HG02678 (cell line): ENCODE results near the gene EBF4.

Experiments used
- ATAC-seq: cut with Tn5 transposase; IDR thresholded peaks from one replicate; pipeline ENCODE4 v1.9.1; 2021; ENCODE audit warnings: mild to moderate bottlenecking, moderate library complexity; ENCODE audit not compliant: unreplicated experiment

EBF4 gene

GRCh38 chr20:2692036-2692885 lies at the start of gene EBF4:
EBF4 (plus strand) TSS chr20:2692780; CDS start chr20:2693646, 866 bp downstream.
- ATAC-seq = no peak

GRCh38 chr20:2643708-2644107 lies 48.9 kb upstream of the EBF4 start:
- ATAC-seq = no peak

GRCh38 chr20:2651772-2652723 lies 40.5 kb upstream of the EBF4 start, which contains the start of gene NOP56:
NOP56 (plus strand) TSS chr20:2652632; CDS start chr20:2652661, 29 bp downstream.
- peak; percentile 85 for ATAC-seq

GRCh38 chr20:2652724-2653555 lies 39.6 kb upstream of the EBF4 start:
- ATAC-seq = peak; percentile 44

- ATAC-seq = no peak
Observed at GRCh38 chr20:2653556-2654383, 38.8 kb upstream of the EBF4 start.

GRCh38 chr20:2654384-2654822 lies 38.2 kb upstream of the EBF4 start:
- no peak for ATAC-seq

GRCh38 chr20:2654831-2655230 lies 37.7 kb upstream of the EBF4 start:
- ATAC-seq = no peak

GRCh38 chr20:2655331-2656116 lies 37.1 kb upstream of the EBF4 start:
- no peak for ATAC-seq

GRCh38 chr20:2656471-2657117 lies 36.0 kb upstream of the EBF4 start:
- ATAC-seq = no peak

GRCh38 chr20:2657241-2657640 lies 35.3 kb upstream of the EBF4 start:
- no peak for ATAC-seq

GRCh38 chr20:2657674-2658073 lies 34.9 kb upstream of the EBF4 start:
- no peak for ATAC-seq

GRCh38 chr20:2658414-2659354 lies 33.9 kb upstream of the EBF4 start:
- no peak for ATAC-seq

- no peak for ATAC-seq
Observed at GRCh38 chr20:2659547-2659946, 33.0 kb upstream of the EBF4 start.

- peak; percentile 6 for ATAC-seq
Observed at GRCh38 chr20:2663364-2663886, 29.2 kb upstream of the EBF4 start.

GRCh38 chr20:2663887-2664719 lies 28.5 kb upstream of the EBF4 start, which contains the start of gene IDH3B:
IDH3B (minus strand) TSS chr20:2664216; CDS start chr20:2664188, 28 bp downstream.
- peak; percentile 91 for ATAC-seq

- no peak for ATAC-seq
Observed at GRCh38 chr20:2671977-2672376, 20.6 kb upstream of the EBF4 start.
